SK-N-SH (cell line): Measurements from ENCODE around the gene GASK1B.

Experiments
- CHD2 ChIP-seq: fragments of 150-350 bp; IDR thresholded peaks from 2 replicates; pipeline ENCODE4 v1.6.1; 2018; ENCODE audit warnings: low read length; ENCODE audit not compliant: partially characterized antibody
- CTCF ChIP-seq: fragments of 200-600 bp; sonication (generic); IDR thresholded peaks from 2 replicates; pipeline ENCODE4 v1.6.1; 2017; ENCODE audit warnings: antibody characterized with exemption, mild to moderate bottlenecking, moderate library complexity
- EP300 ChIP-seq, 2 experiments: IDR thresholded peaks; 2 replicates each; pipeline versions ENCODE4 v1.4.0 to v1.6.1; 2012; ENCODE audit warnings: borderline replicate concordance in 1 of 2, low read depth in 1 of 2, low read length in 1 of 2
- FOSL2 ChIP-seq: IDR thresholded peaks from 2 replicates; pipeline ENCODE4 v1.4.0; 2012; ENCODE audit warnings: low read depth, mild to moderate bottlenecking, moderate library complexity, borderline replicate concordance
- FOXJ3 ChIP-seq: sonication (generic); formaldehyde crosslinking; IDR thresholded peaks from 2 replicates; pipeline ENCODE4 v1.5.1; 2020; ENCODE audit warnings: mild to moderate bottlenecking, missing genetic modification reagents
- GABPA ChIP-seq: IDR thresholded peaks from 2 replicates; pipeline ENCODE4 v1.4.0; 2012; ENCODE audit warnings: low read depth, mild to moderate bottlenecking
- JUND ChIP-seq: IDR thresholded peaks from 2 replicates; pipeline ENCODE4 v1.4.0; 2012
- MAX ChIP-seq: IDR thresholded peaks from 2 replicates; pipeline ENCODE4 v1.4.0; 2012; ENCODE audit warnings: low read depth
- POLR2AphosphoS5 ChIP-seq: IDR thresholded peaks from 2 replicates; pipeline ENCODE4 v1.6.1; 2012; ENCODE audit warnings: low read depth, low read length
- RAD21 ChIP-seq: IDR thresholded peaks from 2 replicates; pipeline ENCODE4 v1.6.1; 2012; ENCODE audit warnings: mild to moderate bottlenecking, low read length
- REST ChIP-seq: IDR thresholded peaks from 2 replicates; pipeline ENCODE4 v1.6.1; 2012; ENCODE audit warnings: mild to moderate bottlenecking, low read depth, low read length, moderate library complexity
- TAF1 ChIP-seq: IDR thresholded peaks from 2 replicates; pipeline ENCODE4 v1.6.1; 2012; ENCODE audit warnings: low read depth, mild to moderate bottlenecking, low read length, moderate library complexity, borderline replicate concordance
- ZBTB33 ChIP-seq: IDR thresholded peaks from 2 replicates; pipeline ENCODE4 v1.4.0; 2012; ENCODE audit warnings: low read depth, borderline replicate concordance

GRCh38 chr4:158170691-158171561 lies 1.9 kb downstream of the GASK1B start:
- TF ChIP-seq EP300 (IDR thresholded peaks at IDR 0.05; ENCODE audit: borderline replicate concordance in 1 of 2, low read depth in 1 of 2, low read length in 1 of 2), result no peak
- no peak for TF ChIP-seq MAX
- TF ChIP-seq REST, result no peak
- TF ChIP-seq CTCF, result peak; percentile 48
- no peak for TF ChIP-seq JUND
- no peak for TF ChIP-seq CHD2
- TF ChIP-seq FOXJ3 (CRISPR knock-in tag), result no peak
- no peak for TF ChIP-seq ZBTB33
- no peak for TF ChIP-seq RAD21
- TF ChIP-seq POLR2AphosphoS5, result no peak
- no peak for TF ChIP-seq TAF1
- no peak for TF ChIP-seq GABPA
- TF ChIP-seq FOSL2, result no peak
